ENCODE data around the gene TTC7B. TPM values are rescaled to one million over a fixed set of nuclear protein-coding genes. Genes with fewer than 3 reads are reported as not detected.

TTC7B gene
- polyA plus RNA-seq, 1 donor from 2014 or later: 19.9 TPM

DNA sequence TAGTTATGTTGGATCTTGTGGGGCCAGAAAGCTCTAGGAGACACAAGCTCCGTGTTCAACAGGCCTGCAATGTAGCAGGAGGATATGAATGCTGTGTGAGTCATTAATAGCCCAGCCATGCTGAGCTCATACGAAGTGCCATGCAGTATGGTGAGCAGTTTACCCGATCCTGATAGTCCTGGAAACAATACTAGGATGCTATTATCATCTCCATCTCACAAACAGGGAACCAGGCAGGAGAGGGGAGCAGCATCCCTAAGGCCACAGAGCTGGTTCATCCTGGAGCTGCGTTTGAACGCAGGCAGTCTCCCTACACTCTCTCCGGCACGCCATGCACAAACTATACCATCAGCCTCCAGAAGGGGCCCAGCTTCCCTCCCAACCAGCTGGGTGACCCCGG lies 20.5 kb downstream of the TTC7B start:
- no peaks in the 10 kb centered on the region for H3F3A ChIP-seq (ENCODE audit: insufficient read depth, low read length, poor library complexity, severe bottlenecking)
- H3K27me3 ChIP-seq (ENCODE audit: insufficient read depth, low read depth, low read length): no peaks in the 10 kb centered on the region
- no peaks in the 10 kb centered on the region for H3K9me3 ChIP-seq (ENCODE audit: low read length)
- H3K4me2 ChIP-seq (ENCODE audit: low read length): no peak overlapping the region
- H3K36me3 ChIP-seq (ENCODE audit: insufficient read depth, low read length): no peaks in the 10 kb centered on the region
- TF ChIP-seq SMC3 (conservative IDR thresholded peaks at IDR 0.05; ENCODE audit: poor library complexity): no peak
- TF ChIP-seq EZH2 (IDR thresholded peaks at IDR 0.05; ENCODE audit: borderline replicate concordance, insufficient read depth, low read length, poor library complexity, severe bottlenecking): no peak
- TF ChIP-seq CTCF (IDR thresholded peaks at IDR 0.05; ENCODE audit: poor library complexity, severe bottlenecking): no peak
- TF ChIP-seq, protein P1, sequence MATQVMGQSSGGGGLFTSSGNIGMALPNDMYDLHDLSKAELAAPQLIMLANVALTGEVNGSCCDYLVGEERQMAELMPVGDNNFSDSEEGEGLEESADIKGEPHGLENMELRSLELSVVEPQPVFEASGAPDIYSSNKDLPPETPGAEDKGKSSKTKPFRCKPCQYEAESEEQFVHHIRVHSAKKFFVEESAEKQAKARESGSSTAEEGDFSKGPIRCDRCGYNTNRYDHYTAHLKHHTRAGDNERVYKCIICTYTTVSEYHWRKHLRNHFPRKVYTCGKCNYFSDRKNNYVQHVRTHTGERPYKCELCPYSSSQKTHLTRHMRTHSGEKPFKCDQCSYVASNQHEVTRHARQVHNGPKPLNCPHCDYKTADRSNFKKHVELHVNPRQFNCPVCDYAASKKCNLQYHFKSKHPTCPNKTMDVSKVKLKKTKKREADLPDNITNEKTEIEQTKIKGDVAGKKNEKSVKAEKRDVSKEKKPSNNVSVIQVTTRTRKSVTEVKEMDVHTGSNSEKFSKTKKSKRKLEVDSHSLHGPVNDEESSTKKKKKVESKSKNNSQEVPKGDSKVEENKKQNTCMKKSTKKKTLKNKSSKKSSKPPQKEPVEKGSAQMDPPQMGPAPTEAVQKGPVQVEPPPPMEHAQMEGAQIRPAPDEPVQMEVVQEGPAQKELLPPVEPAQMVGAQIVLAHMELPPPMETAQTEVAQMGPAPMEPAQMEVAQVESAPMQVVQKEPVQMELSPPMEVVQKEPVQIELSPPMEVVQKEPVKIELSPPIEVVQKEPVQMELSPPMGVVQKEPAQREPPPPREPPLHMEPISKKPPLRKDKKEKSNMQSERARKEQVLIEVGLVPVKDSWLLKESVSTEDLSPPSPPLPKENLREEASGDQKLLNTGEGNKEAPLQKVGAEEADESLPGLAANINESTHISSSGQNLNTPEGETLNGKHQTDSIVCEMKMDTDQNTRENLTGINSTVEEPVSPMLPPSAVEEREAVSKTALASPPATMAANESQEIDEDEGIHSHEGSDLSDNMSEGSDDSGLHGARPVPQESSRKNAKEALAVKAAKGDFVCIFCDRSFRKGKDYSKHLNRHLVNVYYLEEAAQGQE (IDR thresholded peaks at IDR 0.05; ENCODE audit: borderline replicate concordance): no peak
- TF ChIP-seq TAF1 (IDR thresholded peaks at IDR 0.05; ENCODE audit: low read depth): no peak
- TF ChIP-seq POLR2AphosphoS5 (IDR thresholded peaks at IDR 0.05): no peak
- no peak for TF ChIP-seq RAD21 (conservative IDR thresholded peaks at IDR 0.05)
- TF ChIP-seq EP300 (conservative IDR thresholded peaks at IDR 0.05; ENCODE audit: poor library complexity, severe bottlenecking): no peak
- no peak for TF ChIP-seq MXI1 (conservative IDR thresholded peaks at IDR 0.05; ENCODE audit: poor library complexity, severe bottlenecking)
- no peaks in the 10 kb centered on the region for H4K20me1 ChIP-seq (ENCODE audit: insufficient read depth)
- no peak overlapping the region for H3K4me3 ChIP-seq (ENCODE audit: low read length)
- H3K27ac ChIP-seq (ENCODE audit: low read length): no peak overlapping the region
- H3K79me2 ChIP-seq (replicated peaks; ENCODE audit: insufficient read depth, low read length): no peaks in the 10 kb centered on the region
- no peak overlapping the region for H3K9ac ChIP-seq (ENCODE audit: low read length)
- H2AFZ ChIP-seq (ENCODE audit: low read depth, low read length): no peak overlapping the region
- no peaks in the 10 kb centered on the region for H3K9me2 ChIP-seq (ENCODE audit: insufficient read depth, low read length)

DNA sequence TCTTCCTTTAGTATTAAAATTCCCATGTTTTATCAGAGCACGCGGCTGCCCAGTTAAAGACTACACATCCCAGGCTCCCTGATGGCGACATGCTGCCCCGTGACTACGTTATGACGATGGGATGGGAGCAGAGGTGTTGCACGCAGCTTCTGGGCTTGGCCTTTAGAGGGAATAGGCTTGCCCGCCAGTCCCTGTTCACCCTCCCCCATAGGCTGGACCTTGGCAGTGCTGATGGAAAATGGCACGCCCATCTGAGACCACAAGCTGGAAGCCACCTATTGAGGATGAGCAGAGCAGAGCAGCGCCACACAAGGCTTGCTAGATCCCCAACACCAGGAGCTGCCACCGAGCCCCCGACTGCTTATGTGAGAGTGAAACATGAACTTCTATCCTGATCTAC lies 24.7 kb downstream of the TTC7B start:
- H3K9ac ChIP-seq (ENCODE audit: low read length): no peak overlapping the region
- no peak overlapping the region for H3K27ac ChIP-seq (ENCODE audit: low read length)
- no peaks in the 10 kb centered on the region for H3K9me2 ChIP-seq (ENCODE audit: insufficient read depth, low read length)
- TF ChIP-seq SMC3 (conservative IDR thresholded peaks at IDR 0.05; ENCODE audit: poor library complexity) (no peak), MXI1 (conservative IDR thresholded peaks at IDR 0.05; ENCODE audit: poor library complexity, severe bottlenecking) (no peak), TAF1 (IDR thresholded peaks at IDR 0.05; ENCODE audit: low read depth) (no peak), EZH2 (IDR thresholded peaks at IDR 0.05; ENCODE audit: borderline replicate concordance, insufficient read depth, low read length, poor library complexity, severe bottlenecking) (no peak), CTCF (IDR thresholded peaks at IDR 0.05; ENCODE audit: poor library complexity, severe bottlenecking) (no peak), POLR2AphosphoS5 (IDR thresholded peaks at IDR 0.05) (no peak), EP300 (conservative IDR thresholded peaks at IDR 0.05; ENCODE audit: poor library complexity, severe bottlenecking) (no peak), RAD21 (conservative IDR thresholded peaks at IDR 0.05) (no peak)
- TF ChIP-seq, protein P1 (IDR thresholded peaks at IDR 0.05; ENCODE audit: borderline replicate concordance): no peak
- no peaks in the 10 kb centered on the region for H4K20me1 ChIP-seq (ENCODE audit: insufficient read depth)
- H3K36me3 ChIP-seq (ENCODE audit: insufficient read depth, low read length): no peaks in the 10 kb centered on the region
- no peaks in the 10 kb centered on the region for H3F3A ChIP-seq (ENCODE audit: insufficient read depth, low read length, poor library complexity, severe bottlenecking)
- H2AFZ ChIP-seq (ENCODE audit: low read depth, low read length): no peak overlapping the region
- H3K9me3 ChIP-seq (ENCODE audit: low read length): no peaks in the 10 kb centered on the region
- no peaks in the 10 kb centered on the region for H3K27me3 ChIP-seq (ENCODE audit: insufficient read depth, low read depth, low read length)
- no peaks in the 10 kb centered on the region for H3K79me2 ChIP-seq (replicated peaks; ENCODE audit: insufficient read depth, low read length)
- no peak overlapping the region for H3K4me2 ChIP-seq (ENCODE audit: low read length)
- H3K4me3 ChIP-seq (ENCODE audit: low read length): no peak overlapping the region
